WTC11 (cell line): Measurements from ENCODE around the gene RUNX1. TPM values are rescaled to one million over a fixed set of nuclear protein-coding genes. Genes with fewer than 3 reads are reported as not detected.
A peak's percentile ranks its signal among the peaks of the same experiment; 100 is the strongest.

Experiments
- ATAC-seq: fragments of 200-7000 bp; cut with Tn5 transposase; 2 replicates; pipeline ENCODE4 v1.10.0; 2021; ENCODE audit warnings: mild to moderate bottlenecking, moderate library complexity
- CTCF ChIA-PET: fragments of 300-600 bp; sonication (Branson Sonifier 250); formaldehyde crosslinking; loops from one replicate; lab custom pipeline; 2021; ENCODE audit warnings: antibody characterized with exemption; lab: Charles Lee
- POLR2A ChIA-PET: fragments of 350-600 bp; sonication (Branson Sonifier 250); formaldehyde crosslinking; loops from one replicate; lab custom pipeline; 2021; ENCODE audit warnings: antibody characterized with exemption; lab: Charles Lee
- DNase-seq: peaks from one replicate; pipeline ENCODE4 v3.0.0; 2021; ENCODE audit warnings: low spot score
- H3K27ac Mint-ChIP-seq: 2 replicates; pipeline ENCODE4 v1.8.0; 2021; ENCODE audit warnings: mixed read lengths
- H3K27me3 Mint-ChIP-seq: 2 replicates; pipeline ENCODE4 v1.8.0; 2021; ENCODE audit warnings: low read depth, mild to moderate bottlenecking, moderate library complexity, mixed read lengths
- H3K36me3 Mint-ChIP-seq: 2 replicates; pipeline ENCODE4 v1.8.0; 2021; ENCODE audit warnings: mixed read lengths
- H3K4me1 Mint-ChIP-seq: 2 replicates; pipeline ENCODE4 v1.8.0; 2022; ENCODE audit warnings: mixed read lengths
- H3K4me3 Mint-ChIP-seq: 2 replicates; pipeline ENCODE4 v1.8.0; 2021; ENCODE audit warnings: mild to moderate bottlenecking, moderate library complexity, mixed read lengths
- H3K9me3 Mint-ChIP-seq: 2 replicates; pipeline ENCODE4 v1.8.0; 2021; ENCODE audit warnings: mixed read lengths
- ATF1 ChIP-seq: sonication (generic); formaldehyde crosslinking; IDR thresholded peaks from 2 replicates; pipeline ENCODE4 v1.8.1; 2023; ENCODE audit warnings: mild to moderate bottlenecking, moderate library complexity, missing genetic modification reagents
- CBFB ChIP-seq: sonication (generic); formaldehyde crosslinking; IDR thresholded peaks from 2 replicates; pipeline ENCODE4 v1.8.1; 2022; ENCODE audit warnings: mild to moderate bottlenecking, low read depth, missing genetic modification reagents
- CREB1 ChIP-seq: sonication (generic); formaldehyde crosslinking; IDR thresholded peaks from 2 replicates; pipeline ENCODE4 v1.8.0; 2023; ENCODE audit warnings: mild to moderate bottlenecking, missing genetic modification reagents
- E2F1 ChIP-seq: sonication (generic); formaldehyde crosslinking; IDR thresholded peaks from 2 replicates; pipeline ENCODE4 v1.8.0; 2022; ENCODE audit warnings: mild to moderate bottlenecking, missing genetic modification reagents
- EMX1 ChIP-seq: fragments of 250-450 bp; sonication (Bioruptor Pico); IDR thresholded peaks from 2 replicates; pipeline ENCODE4 v1.8.0; 2021; ENCODE audit warnings: mild to moderate bottlenecking
- ESRRA ChIP-seq: sonication (generic); formaldehyde crosslinking; IDR thresholded peaks from 2 replicates; pipeline ENCODE4 v1.8.1; 2022; ENCODE audit warnings: mild to moderate bottlenecking, missing genetic modification reagents, borderline replicate concordance
- ETV6 ChIP-seq: sonication (generic); formaldehyde crosslinking; IDR thresholded peaks from 2 replicates; pipeline ENCODE4 v1.8.1; 2022; ENCODE audit warnings: mild to moderate bottlenecking, missing genetic modification reagents
- GABPB1 ChIP-seq: sonication (generic); formaldehyde crosslinking; IDR thresholded peaks from 2 replicates; pipeline ENCODE4 v1.8.1; 2023; ENCODE audit warnings: mild to moderate bottlenecking, missing genetic modification reagents
- HMGA2 ChIP-seq: fragments of 250-450 bp; sonication (Bioruptor Pico); IDR thresholded peaks from 2 replicates; pipeline ENCODE4 v1.4.0; 2021; ENCODE audit warnings: mild to moderate bottlenecking, moderate library complexity
- MAX ChIP-seq: sonication (generic); formaldehyde crosslinking; IDR thresholded peaks from 2 replicates; pipeline ENCODE4 v1.8.0; 2022; ENCODE audit warnings: mild to moderate bottlenecking, missing genetic modification reagents
- NR2C2 ChIP-seq: sonication (generic); formaldehyde crosslinking; IDR thresholded peaks from 2 replicates; pipeline ENCODE4 v1.8.0; 2022; ENCODE audit warnings: mild to moderate bottlenecking, missing genetic modification reagents
- OVOL2 ChIP-seq: fragments of 250-450 bp; sonication (Bioruptor Pico); IDR thresholded peaks from 2 replicates; pipeline ENCODE4 v1.9.0; 2021; ENCODE audit warnings: mild to moderate bottlenecking, borderline replicate concordance
- RORB ChIP-seq: fragments of 250-450 bp; sonication (Bioruptor Pico); IDR thresholded peaks from 2 replicates; pipeline ENCODE4 v1.9.0; 2021; ENCODE audit warnings: mild to moderate bottlenecking
- SMAD3 ChIP-seq: sonication (generic); formaldehyde crosslinking; IDR thresholded peaks from 2 replicates; pipeline ENCODE4 v1.8.0; 2022; ENCODE audit warnings: missing genetic modification reagents, mild to moderate bottlenecking, borderline replicate concordance
- SP1 ChIP-seq: sonication (generic); formaldehyde crosslinking; conservative IDR thresholded peaks from 2 replicates; pipeline ENCODE4 v1.8.1; 2022; ENCODE audit warnings: missing genetic modification reagents
- ZBTB21 ChIP-seq: sonication (generic); formaldehyde crosslinking; IDR thresholded peaks from 2 replicates; pipeline ENCODE4 v1.8.1; 2023; ENCODE audit warnings: mild to moderate bottlenecking, missing genetic modification reagents, borderline replicate concordance
- ZBTB43 ChIP-seq: sonication (generic); formaldehyde crosslinking; IDR thresholded peaks from 2 replicates; pipeline ENCODE4 v1.8.1; 2023; ENCODE audit warnings: mild to moderate bottlenecking, missing genetic modification reagents
- ZNF138 ChIP-seq: sonication (generic); formaldehyde crosslinking; conservative IDR thresholded peaks from 2 replicates; pipeline ENCODE4 v1.8.1; 2022; ENCODE audit warnings: mild to moderate bottlenecking, moderate library complexity, missing genetic modification reagents
- ZNF416 ChIP-seq: fragments of 250-450 bp; sonication (Bioruptor Pico); IDR thresholded peaks from 2 replicates; pipeline ENCODE4 v1.9.0; 2021; ENCODE audit warnings: mild to moderate bottlenecking, inconsistent platforms
- total RNA-seq: library from RNA; stranded (reverse); gene quantifications from 3 replicates; pipeline ENCODE4 v1.2.3, GENCODE V29; 2021
- TF ChIP-seq, protein P1 (sequence below): sonication (generic); formaldehyde crosslinking; IDR thresholded peaks from 2 replicates; pipeline ENCODE4 v1.8.1; 2023; ENCODE audit warnings: mild to moderate bottlenecking, missing genetic modification reagents
- TF ChIP-seq, protein P2 (sequence below): fragments of 200-600 bp; IDR thresholded peaks from 2 replicates; pipeline ENCODE4 v1.8.0; 2022; ENCODE audit warnings: antibody characterized with exemption
- TF ChIP-seq, protein P3 (sequence below): fragments of 250-450 bp; sonication (Bioruptor Pico); IDR thresholded peaks from 2 replicates; pipeline ENCODE4 v1.9.0; 2021; ENCODE audit warnings: moderate library complexity, mild to moderate bottlenecking, inconsistent platforms, borderline replicate concordance

Gene RUNX1
- total RNA-seq, 1 experiment from 2014 or later: 2.2 TPM

DNA sequence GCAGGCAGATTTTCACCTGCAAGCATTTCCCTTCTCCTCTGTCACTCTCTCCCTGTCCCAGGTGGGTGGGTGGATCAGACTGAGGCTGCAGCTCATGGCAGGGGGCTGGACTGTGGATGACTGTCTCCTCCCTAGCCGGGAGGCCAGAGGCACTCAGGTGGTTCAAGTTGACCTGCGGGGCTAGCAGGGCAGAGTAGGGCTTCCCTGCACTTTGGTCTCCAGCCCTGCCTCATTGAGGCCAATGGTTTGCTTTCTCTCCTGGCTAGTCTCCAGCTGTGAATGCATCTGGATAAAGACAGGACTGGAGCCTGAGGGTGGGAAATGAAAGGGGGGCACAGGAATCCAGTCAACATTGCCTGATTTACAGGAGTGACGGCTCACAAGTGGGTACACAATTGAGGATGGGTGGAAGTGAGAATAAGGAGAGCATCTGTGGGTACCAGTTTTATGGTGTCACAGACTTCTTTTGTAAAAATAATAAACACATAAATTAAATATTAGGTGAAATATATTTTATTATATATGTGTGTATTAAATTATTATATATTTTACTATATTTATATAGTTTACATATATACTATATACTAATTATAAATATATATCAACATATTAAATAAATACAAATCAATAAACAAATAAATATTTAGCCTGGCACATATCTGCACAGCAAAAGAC lies 25.6 kb downstream of the RUNX1 start:
- ChIA-PET POLR2A (no interaction called here), CTCF (no interaction called here)
- H3K36me3 Mint-ChIP-seq: no peaks in the 10 kb centered on the region
- H3K27me3 Mint-ChIP-seq: peaks cover 13% of the 10 kb centered on the region
- no peak overlapping the region for H3K4me3 Mint-ChIP-seq
- no peak overlapping the region for H3K27ac Mint-ChIP-seq
- H3K4me1 Mint-ChIP-seq: peaks cover 35% of the 10 kb centered on the region
- ATAC-seq (no peak; the same call in 1 of the 2 replicates), DNase-seq (no peak)
- peaks cover 6% of the 10 kb centered on the region for H3K9me3 Mint-ChIP-seq
- peak; percentile 93 for TF ChIP-seq HMGA2 (CRISPR knock-in tag)
- no peak for TF ChIP-seq ZBTB43

DNA sequence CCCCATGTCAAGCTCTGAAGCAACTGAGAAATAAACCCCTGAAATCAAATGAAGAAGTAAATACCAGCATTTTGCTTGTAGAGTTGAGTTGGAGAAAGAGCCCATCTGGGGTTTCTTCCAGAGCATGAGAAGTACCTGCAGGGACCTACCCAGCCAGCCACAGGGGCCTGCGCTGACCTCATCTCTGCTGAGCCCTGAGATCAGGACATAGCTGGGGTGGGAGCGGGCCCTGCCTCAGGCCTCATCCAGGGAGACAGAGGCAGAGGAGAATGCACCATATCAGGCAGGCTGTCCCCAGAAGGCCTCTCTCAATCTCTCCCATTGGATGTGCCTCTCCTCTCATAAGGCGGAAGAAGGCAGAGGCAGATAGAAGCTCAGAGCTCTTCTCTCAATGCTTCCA lies 27.6 kb downstream of the RUNX1 start:
- peaks cover 6% of the 10 kb centered on the region for H3K9me3 Mint-ChIP-seq
- no peak for ATAC-seq

DNA sequence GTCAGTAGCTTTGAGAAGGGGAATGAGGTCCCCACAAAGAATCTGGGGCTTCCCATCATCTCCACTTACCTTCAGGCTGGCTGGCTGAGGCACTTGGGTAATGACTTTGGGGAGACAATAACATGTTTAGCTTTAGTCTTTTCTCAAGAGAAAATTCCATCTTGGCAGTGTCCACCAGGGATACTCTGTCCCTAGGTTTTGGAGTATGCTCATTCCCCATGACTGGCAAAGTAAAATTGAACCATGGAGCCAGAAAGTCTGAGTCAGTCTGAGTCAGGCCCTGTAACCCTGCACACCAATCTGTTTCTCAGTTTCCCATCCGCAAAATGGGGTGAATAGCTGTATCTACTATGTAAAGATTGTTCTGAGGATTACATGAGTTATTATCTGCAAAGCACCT lies 28.2 kb downstream of the RUNX1 start:
- no peak for ATAC-seq
- Mint-ChIP-seq H3K27me3 (peaks cover 6% of the 10 kb centered on the region), H3K9me3 (peaks cover 6% of the 10 kb centered on the region), H3K4me1 (peaks cover 12% of the 10 kb centered on the region), H3K4me3 (no peak overlapping the region), H3K36me3 (no peaks in the 10 kb centered on the region), H3K27ac (no peak overlapping the region)
- ChIA-PET CTCF (interaction anchor here (1.9 kb wide), 1 partner anchor 275 kb away, joined by 14 read pairs; no protein-coding TSS in a partner anchor), POLR2A (no interaction called here)
- DNase-seq: no peak
- TF ChIP-seq CREB1 (CRISPR knock-in tag) (no peak), EMX1 (no peak), GABPB1 (CRISPR knock-in tag) (no peak), SMAD3 (no peak), SP1 (no peak), ZNF138 (no peak), OVOL2 (CRISPR knock-in tag) (no peak), ETV6 (CRISPR knock-in tag) (no peak), CBFB (no peak), ZBTB43 (no peak)
- TF ChIP-seq, protein P1, sequence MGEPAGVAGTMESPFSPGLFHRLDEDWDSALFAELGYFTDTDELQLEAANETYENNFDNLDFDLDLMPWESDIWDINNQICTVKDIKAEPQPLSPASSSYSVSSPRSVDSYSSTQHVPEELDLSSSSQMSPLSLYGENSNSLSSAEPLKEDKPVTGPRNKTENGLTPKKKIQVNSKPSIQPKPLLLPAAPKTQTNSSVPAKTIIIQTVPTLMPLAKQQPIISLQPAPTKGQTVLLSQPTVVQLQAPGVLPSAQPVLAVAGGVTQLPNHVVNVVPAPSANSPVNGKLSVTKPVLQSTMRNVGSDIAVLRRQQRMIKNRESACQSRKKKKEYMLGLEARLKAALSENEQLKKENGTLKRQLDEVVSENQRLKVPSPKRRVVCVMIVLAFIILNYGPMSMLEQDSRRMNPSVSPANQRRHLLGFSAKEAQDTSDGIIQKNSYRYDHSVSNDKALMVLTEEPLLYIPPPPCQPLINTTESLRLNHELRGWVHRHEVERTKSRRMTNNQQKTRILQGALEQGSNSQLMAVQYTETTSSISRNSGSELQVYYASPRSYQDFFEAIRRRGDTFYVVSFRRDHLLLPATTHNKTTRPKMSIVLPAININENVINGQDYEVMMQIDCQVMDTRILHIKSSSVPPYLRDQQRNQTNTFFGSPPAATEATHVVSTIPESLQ (CRISPR knock-in tag): no peak

More for the DNA sequence above, 27.6 kb downstream of the RUNX1 start:
- no peak for TF ChIP-seq ATF1 (CRISPR knock-in tag)
- no peak for TF ChIP-seq ZBTB21 (CRISPR knock-in tag)
- TF ChIP-seq ZNF138: no peak
- no peak for TF ChIP-seq RORB (CRISPR knock-in tag)
- no peak for TF ChIP-seq ESRRA (CRISPR knock-in tag)
- no peak for TF ChIP-seq ZNF416 (CRISPR knock-in tag)
- no peak for TF ChIP-seq MAX (CRISPR knock-in tag)
- TF ChIP-seq NR2C2 (CRISPR knock-in tag): no peak
- TF ChIP-seq, protein P2, sequence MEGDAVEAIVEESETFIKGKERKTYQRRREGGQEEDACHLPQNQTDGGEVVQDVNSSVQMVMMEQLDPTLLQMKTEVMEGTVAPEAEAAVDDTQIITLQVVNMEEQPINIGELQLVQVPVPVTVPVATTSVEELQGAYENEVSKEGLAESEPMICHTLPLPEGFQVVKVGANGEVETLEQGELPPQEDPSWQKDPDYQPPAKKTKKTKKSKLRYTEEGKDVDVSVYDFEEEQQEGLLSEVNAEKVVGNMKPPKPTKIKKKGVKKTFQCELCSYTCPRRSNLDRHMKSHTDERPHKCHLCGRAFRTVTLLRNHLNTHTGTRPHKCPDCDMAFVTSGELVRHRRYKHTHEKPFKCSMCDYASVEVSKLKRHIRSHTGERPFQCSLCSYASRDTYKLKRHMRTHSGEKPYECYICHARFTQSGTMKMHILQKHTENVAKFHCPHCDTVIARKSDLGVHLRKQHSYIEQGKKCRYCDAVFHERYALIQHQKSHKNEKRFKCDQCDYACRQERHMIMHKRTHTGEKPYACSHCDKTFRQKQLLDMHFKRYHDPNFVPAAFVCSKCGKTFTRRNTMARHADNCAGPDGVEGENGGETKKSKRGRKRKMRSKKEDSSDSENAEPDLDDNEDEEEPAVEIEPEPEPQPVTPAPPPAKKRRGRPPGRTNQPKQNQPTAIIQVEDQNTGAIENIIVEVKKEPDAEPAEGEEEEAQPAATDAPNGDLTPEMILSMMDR: no peak
- TF ChIP-seq E2F1 (CRISPR knock-in tag): no peak
- TF ChIP-seq, protein P3, sequence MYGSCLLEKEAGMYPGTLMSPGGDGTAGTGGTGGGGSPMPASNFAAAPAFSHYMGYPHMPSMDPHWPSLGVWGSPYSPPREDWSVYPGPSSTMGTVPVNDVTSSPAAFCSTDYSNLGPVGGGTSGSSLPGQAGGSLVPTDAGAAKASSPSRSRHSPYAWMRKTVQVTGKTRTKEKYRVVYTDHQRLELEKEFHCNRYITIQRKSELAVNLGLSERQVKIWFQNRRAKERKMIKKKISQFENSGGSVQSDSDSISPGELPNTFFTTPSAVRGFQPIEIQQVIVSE (CRISPR knock-in tag): no peak
- POLR2A ChIA-PET: no interaction called here
- Mint-ChIP-seq H3K4me3 (no peak overlapping the region), H3K36me3 (no peaks in the 10 kb centered on the region), H3K4me1 (peaks cover 17% of the 10 kb centered on the region), H3K27me3 (peaks cover 10% of the 10 kb centered on the region), H3K27ac (no peak overlapping the region)
- no peak for DNase-seq
- CTCF ChIA-PET: interaction anchor here (1.9 kb wide), 1 partner anchor 276 kb away, joined by 14 read pairs; no protein-coding TSS in a partner anchor
